OCI-LY3 (cell line): ENCODE results near the gene PTPRN2.

ENCODE experiments used
- H2AFZ ChIP-seq: fragments of 200-600, 300-600 bp; shearing (Covaris generic); 2 replicates; pipeline ENCODE4 v1.6.0; 2014; ENCODE audit warnings: antibody characterized with exemption, low read depth, low read length
- H3K27ac ChIP-seq: fragments of 200-600, 300-600 bp; sonication (generic); 2 replicates; pipeline ENCODE4 v1.5.1; 2014; ENCODE audit warnings: mild to moderate bottlenecking, low read length, moderate library complexity, mixed read lengths
- H3K27me3 ChIP-seq: fragments of 200-600, 300-600 bp; sonication (generic); 2 replicates; pipeline ENCODE4 v1.6.1; 2014; ENCODE audit warnings: low read depth, low read length, mixed read lengths
- H3K36me3 ChIP-seq: fragments of 200-600, 300-600 bp; sonication (generic); replicated peaks from 2 replicates; pipeline ENCODE3; 2014; ENCODE audit warnings: low read depth, low read length, mixed read lengths
- H3K4me1 ChIP-seq: fragments of 300-600, 200-600 bp; sonication (generic); 2 replicates; pipeline ENCODE4 v1.6.1; 2014; ENCODE audit warnings: low read length, mixed read lengths
- H3K4me2 ChIP-seq: fragments of 200-600, 300-600 bp; sonication (generic); 2 replicates; pipeline ENCODE4 v1.6.1; 2014; ENCODE audit warnings: low read length, mixed read lengths
- H3K4me3 ChIP-seq: fragments of 300-600, 200-600 bp; sonication (generic); 2 replicates; pipeline ENCODE4 v1.5.1; 2014; ENCODE audit warnings: antibody characterized with exemption, mild to moderate bottlenecking, low read length, moderate library complexity
- H3K79me2 ChIP-seq: fragments of 300-600, 200-600 bp; shearing (Covaris generic); 2 replicates; pipeline ENCODE4 v1.6.1; 2014; ENCODE audit warnings: mild to moderate bottlenecking, low read length, mixed read lengths
- H3K9ac ChIP-seq: fragments of 300-600, 200-600 bp; shearing (Covaris generic); 2 replicates; pipeline ENCODE4 v1.6.0; 2014; ENCODE audit warnings: mild to moderate bottlenecking, low read length, moderate library complexity
- H3K9me3 ChIP-seq: fragments of 200-600, 300-600 bp; shearing (Covaris generic); 2 replicates; pipeline ENCODE4 v1.6.1; 2014; ENCODE audit warnings: low read length, mixed read lengths; ENCODE audit not compliant: insufficient read depth
- H4K20me1 ChIP-seq: fragments of 200-600, 300-600 bp; sonication (generic); 2 replicates; pipeline ENCODE4 v1.6.1; 2016; ENCODE audit warnings: low read length, mixed read lengths; ENCODE audit not compliant: insufficient read depth
- CTCF ChIP-seq: fragments of 200-600, 300-600 bp; sonication (generic); IDR thresholded peaks from 2 replicates; pipeline ENCODE4 v1.5.1; 2014; ENCODE audit warnings: antibody characterized with exemption, low read length, low read depth
- EZH2phosphoT487 ChIP-seq: fragments of 200-600 bp; shearing (Covaris generic); IDR thresholded peaks from 2 replicates; pipeline ENCODE4 v1.6.1; 2018; ENCODE audit warnings: antibody characterized with exemption, mixed run types, low read depth

Gene PTPRN2

GRCh38 chr7:157846271-157846670, 741.4 kb downstream of the PTPRN2 start:
- H4K20me1 ChIP-seq: no peaks in the 10 kb centered on the region
- no peaks in the 10 kb centered on the region for H3K27me3 ChIP-seq
- H3K4me2 ChIP-seq: no peak overlapping the region
- no peak overlapping the region for H3K27ac ChIP-seq
- TF ChIP-seq CTCF: no peak
- TF ChIP-seq EZH2phosphoT487: no peak
- no peak overlapping the region for H3K9ac ChIP-seq
- H3K36me3 ChIP-seq: no peaks in the 10 kb centered on the region
- no peaks in the 10 kb centered on the region for H3K4me1 ChIP-seq
- no peak overlapping the region for H3K4me3 ChIP-seq
- no peaks in the 10 kb centered on the region for H3K9me3 ChIP-seq
- H3K79me2 ChIP-seq: no peaks in the 10 kb centered on the region
- H2AFZ ChIP-seq: no peak overlapping the region

- H3K4me2 ChIP-seq: no peak overlapping the region
- TF ChIP-seq EZH2phosphoT487 (no peak), CTCF (no peak)
- H3K4me1 ChIP-seq: no peaks in the 10 kb centered on the region
- no peak overlapping the region for H3K9ac ChIP-seq
- H3K27me3 ChIP-seq: no peaks in the 10 kb centered on the region
- no peak overlapping the region for H3K4me3 ChIP-seq
- H3K27ac ChIP-seq: no peak overlapping the region
- no peaks in the 10 kb centered on the region for H3K9me3 ChIP-seq
- no peaks in the 10 kb centered on the region for H4K20me1 ChIP-seq
- H2AFZ ChIP-seq: no peak overlapping the region
- no peaks in the 10 kb centered on the region for H3K36me3 ChIP-seq
- H3K79me2 ChIP-seq: no peaks in the 10 kb centered on the region
Measured at GRCh38 chr7:157845203-157845835, 742.3 kb downstream of the PTPRN2 start.

GRCh38 chr7:157844611-157845010, 743.0 kb downstream of the PTPRN2 start:
- Histone ChIP-seq H3K4me1 (no peaks in the 10 kb centered on the region), H3K9me3 (peaks cover 3% of the 10 kb centered on the region; the same call in 1 of the 2 replicates), H3K36me3 (no peaks in the 10 kb centered on the region), H3K79me2 (no peaks in the 10 kb centered on the region), H3K27ac (no peak overlapping the region), H3K4me3 (no peak overlapping the region), H3K27me3 (no peaks in the 10 kb centered on the region), H3K4me2 (no peak overlapping the region), H3K9ac (no peak overlapping the region), H4K20me1 (no peaks in the 10 kb centered on the region), H2AFZ (no peak overlapping the region)
- no peak for TF ChIP-seq CTCF
- no peak for TF ChIP-seq EZH2phosphoT487

GRCh38 chr7:157844141-157844540, 743.5 kb downstream of the PTPRN2 start:
- H3K9ac ChIP-seq: no peak overlapping the region
- H3K27ac ChIP-seq: no peak overlapping the region
- no peaks in the 10 kb centered on the region for H3K79me2 ChIP-seq
- H3K36me3 ChIP-seq: no peaks in the 10 kb centered on the region
- H3K27me3 ChIP-seq: no peaks in the 10 kb centered on the region
- no peak overlapping the region for H2AFZ ChIP-seq
- no peak overlapping the region for H3K4me3 ChIP-seq
- H4K20me1 ChIP-seq: no peaks in the 10 kb centered on the region
- peaks cover 8% of the 10 kb centered on the region; the same call in 1 of the 2 replicates for H3K9me3 ChIP-seq
- no peaks in the 10 kb centered on the region for H3K4me1 ChIP-seq
- no peak for TF ChIP-seq EZH2phosphoT487
- no peak for TF ChIP-seq CTCF
- H3K4me2 ChIP-seq: no peak overlapping the region
